ENCODE measurements around the gene KIAA0513.

DNA sequence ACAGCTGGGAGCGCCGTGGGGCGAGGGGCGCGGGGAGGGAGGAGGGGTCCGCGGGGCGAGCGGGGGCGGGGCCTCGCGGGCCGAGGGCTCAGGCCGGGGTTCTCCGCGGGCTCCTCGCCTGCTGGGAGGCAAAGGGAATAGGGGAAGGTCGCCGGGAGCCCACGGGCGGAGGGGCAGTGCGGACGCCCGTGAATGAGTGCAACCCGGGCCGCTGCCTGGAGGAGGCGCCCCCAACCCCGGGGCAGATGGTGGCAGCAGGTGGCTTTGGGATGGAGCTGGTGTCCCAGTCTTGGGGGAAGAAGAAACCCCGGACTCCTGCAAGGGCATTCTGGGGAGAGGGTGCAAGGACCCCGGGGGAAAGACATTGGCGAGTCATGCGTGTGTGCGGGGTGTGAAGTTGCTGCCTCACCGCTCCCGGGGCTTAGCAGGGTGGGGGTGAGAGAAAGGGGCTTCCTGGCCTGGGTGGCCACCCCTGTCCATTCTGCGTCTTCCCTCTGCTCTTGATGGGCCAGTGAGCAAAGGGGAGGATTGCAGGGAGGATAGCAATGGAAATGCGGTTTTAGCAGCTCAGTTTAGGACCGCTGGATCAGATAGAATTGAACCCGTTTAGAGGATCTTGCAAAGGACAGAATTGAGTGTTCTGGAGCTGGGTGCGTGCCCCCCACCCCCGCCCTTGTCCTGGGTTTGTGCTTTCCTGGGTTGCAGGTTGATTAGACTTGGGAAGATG is 526 bp downstream of the KIAA0513 start:
- TF ChIP-seq, protein P1, sequence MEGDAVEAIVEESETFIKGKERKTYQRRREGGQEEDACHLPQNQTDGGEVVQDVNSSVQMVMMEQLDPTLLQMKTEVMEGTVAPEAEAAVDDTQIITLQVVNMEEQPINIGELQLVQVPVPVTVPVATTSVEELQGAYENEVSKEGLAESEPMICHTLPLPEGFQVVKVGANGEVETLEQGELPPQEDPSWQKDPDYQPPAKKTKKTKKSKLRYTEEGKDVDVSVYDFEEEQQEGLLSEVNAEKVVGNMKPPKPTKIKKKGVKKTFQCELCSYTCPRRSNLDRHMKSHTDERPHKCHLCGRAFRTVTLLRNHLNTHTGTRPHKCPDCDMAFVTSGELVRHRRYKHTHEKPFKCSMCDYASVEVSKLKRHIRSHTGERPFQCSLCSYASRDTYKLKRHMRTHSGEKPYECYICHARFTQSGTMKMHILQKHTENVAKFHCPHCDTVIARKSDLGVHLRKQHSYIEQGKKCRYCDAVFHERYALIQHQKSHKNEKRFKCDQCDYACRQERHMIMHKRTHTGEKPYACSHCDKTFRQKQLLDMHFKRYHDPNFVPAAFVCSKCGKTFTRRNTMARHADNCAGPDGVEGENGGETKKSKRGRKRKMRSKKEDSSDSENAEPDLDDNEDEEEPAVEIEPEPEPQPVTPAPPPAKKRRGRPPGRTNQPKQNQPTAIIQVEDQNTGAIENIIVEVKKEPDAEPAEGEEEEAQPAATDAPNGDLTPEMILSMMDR (IDR thresholded peaks at IDR 0.05), result peak; percentile 33
- TF ChIP-seq EZH2 (IDR thresholded peaks at IDR 0.05; ENCODE audit: borderline replicate concordance, insufficient read depth, low read depth, low read length, poor library complexity, severe bottlenecking), result no peak
